ENCODE measurements around the gene PDE10A. TPM values are rescaled to one million over a fixed set of nuclear protein-coding genes. Genes with fewer than 3 reads are reported as not detected.

The PDE10A gene
- total RNA-seq, 1 experiment from 2014 or later = 2.1 TPM

- CTCF ChIA-PET = no interaction called here
- ATAC-seq (no peak), DNase-seq (no peak)
- H3K9me2 ChIP-seq (replicated peaks; ENCODE audit: low read length) = no peaks in the 10 kb centered on the region
- no peaks in the 10 kb centered on the region for H3K9me3 ChIP-seq (ENCODE audit: low read length)
- H3K36me3 ChIP-seq (ENCODE audit: low read depth, low read length) = no peaks in the 10 kb centered on the region
- no peak overlapping the region for H3K27ac ChIP-seq (ENCODE audit: low read length)
- no peaks in the 10 kb centered on the region for H3K27me3 ChIP-seq (ENCODE audit: low read length)
- TF ChIP-seq EZH2 (IDR thresholded peaks at IDR 0.05; ENCODE audit: low read length, unreplicated experiment) = no peak
- TF ChIP-seq CTCF (conservative IDR thresholded peaks at IDR 0.05; ENCODE audit: low read depth, low read length) = no peak
- no peak for TF ChIP-seq EZH2phosphoT487 (IDR thresholded peaks at IDR 0.05; ENCODE audit: borderline replicate concordance, low read length)
- no peak overlapping the region for H3K4me2 ChIP-seq (ENCODE audit: low read length)
- no peak overlapping the region for H2AFZ ChIP-seq (ENCODE audit: low read length)
- POLR2A ChIA-PET (ENCODE audit: unreplicated experiment) = no interaction called here
- H4K20me1 ChIP-seq (ENCODE audit: low read length) = no peaks in the 10 kb centered on the region
- H3K4me1 ChIP-seq (ENCODE audit: insufficient read depth, low read length) = no peaks in the 10 kb centered on the region
- intact Hi-C loops (cut with micrococcal nuclease) = no loop called here
- no peak overlapping the region for H3K4me3 ChIP-seq (ENCODE audit: low read length)
- no peak overlapping the region for H3K9ac ChIP-seq (ENCODE audit: low read length)
- no TSS peak for BruUV-seq (replicated peaks)
- no peaks in the 10 kb centered on the region for H3F3A ChIP-seq (ENCODE audit: low read length, unreplicated experiment)
- no peaks in the 10 kb centered on the region for H3K79me2 ChIP-seq (ENCODE audit: low read length)
Measured at GRCh38 chr6:165321555-165322145, 341.4 kb downstream of the PDE10A start.

GRCh38 chr6:165321150-165321549 is 341.9 kb downstream of the PDE10A start:
- Histone ChIP-seq H3K4me3 (ENCODE audit: low read length) (no peak overlapping the region), H3F3A (ENCODE audit: low read length, unreplicated experiment) (no peaks in the 10 kb centered on the region), H3K4me2 (ENCODE audit: low read length) (no peak overlapping the region), H3K27me3 (ENCODE audit: low read length) (no peaks in the 10 kb centered on the region), H3K9ac (ENCODE audit: low read length) (no peak overlapping the region), H2AFZ (ENCODE audit: low read length) (no peak overlapping the region), H3K9me3 (ENCODE audit: low read length) (no peaks in the 10 kb centered on the region), H3K4me1 (ENCODE audit: insufficient read depth, low read length) (no peaks in the 10 kb centered on the region), H3K9me2 (replicated peaks; ENCODE audit: low read length) (no peaks in the 10 kb centered on the region), H3K27ac (ENCODE audit: low read length) (no peak overlapping the region), H3K36me3 (ENCODE audit: low read depth, low read length) (no peaks in the 10 kb centered on the region), H3K79me2 (ENCODE audit: low read length) (no peaks in the 10 kb centered on the region), H4K20me1 (ENCODE audit: low read length) (no peaks in the 10 kb centered on the region)
- intact Hi-C loops (cut with micrococcal nuclease) = no loop called here
- BruUV-seq (replicated peaks) = no TSS peak
- DNase-seq (no peak), ATAC-seq (no peak)
- TF ChIP-seq CTCF (conservative IDR thresholded peaks at IDR 0.05; ENCODE audit: low read depth, low read length) (no peak), EZH2 (IDR thresholded peaks at IDR 0.05; ENCODE audit: low read length, unreplicated experiment) (no peak), EZH2phosphoT487 (IDR thresholded peaks at IDR 0.05; ENCODE audit: borderline replicate concordance, low read length) (no peak)
- POLR2A ChIA-PET (ENCODE audit: unreplicated experiment) = no interaction called here
- CTCF ChIA-PET = no interaction called here

GRCh38 chr6:165317723-165318122 is 345.3 kb downstream of the PDE10A start:
- H3K9ac ChIP-seq (ENCODE audit: low read length) = no peak overlapping the region
- no peaks in the 10 kb centered on the region for H3K4me1 ChIP-seq (ENCODE audit: insufficient read depth, low read length)
- H3K79me2 ChIP-seq (ENCODE audit: low read length) = no peaks in the 10 kb centered on the region
- H3K27me3 ChIP-seq (ENCODE audit: low read length) = no peaks in the 10 kb centered on the region
- no peak overlapping the region for H3K4me3 ChIP-seq (ENCODE audit: low read length)
- no peaks in the 10 kb centered on the region for H3K9me2 ChIP-seq (replicated peaks; ENCODE audit: low read length)
- no peaks in the 10 kb centered on the region for H3K9me3 ChIP-seq (ENCODE audit: low read length)
- DNase-seq = no peak
- intact Hi-C loops (cut with micrococcal nuclease) = no loop called here
- no peak for TF ChIP-seq EZH2 (IDR thresholded peaks at IDR 0.05; ENCODE audit: low read length, unreplicated experiment)
- no peak for TF ChIP-seq EZH2phosphoT487 (IDR thresholded peaks at IDR 0.05; ENCODE audit: borderline replicate concordance, low read length)
- no peak for TF ChIP-seq CTCF (conservative IDR thresholded peaks at IDR 0.05; ENCODE audit: low read depth, low read length)
- BruUV-seq (replicated peaks) = no TSS peak
- ATAC-seq = no peak
- no peak overlapping the region for H2AFZ ChIP-seq (ENCODE audit: low read length)
- CTCF ChIA-PET = no interaction called here
- no peaks in the 10 kb centered on the region for H3K36me3 ChIP-seq (ENCODE audit: low read depth, low read length)
- POLR2A ChIA-PET (ENCODE audit: unreplicated experiment) = no interaction called here
- H3K4me2 ChIP-seq (ENCODE audit: low read length) = no peak overlapping the region
- no peak overlapping the region for H3K27ac ChIP-seq (ENCODE audit: low read length)
- H3F3A ChIP-seq (ENCODE audit: low read length, unreplicated experiment) = no peaks in the 10 kb centered on the region
- no peaks in the 10 kb centered on the region for H4K20me1 ChIP-seq (ENCODE audit: low read length)

Measured in PC-3 (cell line).